ENCODE data around the gene GPR84. TPM values are rescaled to one million over a fixed set of nuclear protein-coding genes. Genes with fewer than 3 reads are reported as not detected.

Gene GPR84
- 1 to 10 TPM in 2 of 3 donors, under 1 TPM in 1; 0.24 to 3.5 (median 1.0) TPM for polyA plus RNA-seq

DNA sequence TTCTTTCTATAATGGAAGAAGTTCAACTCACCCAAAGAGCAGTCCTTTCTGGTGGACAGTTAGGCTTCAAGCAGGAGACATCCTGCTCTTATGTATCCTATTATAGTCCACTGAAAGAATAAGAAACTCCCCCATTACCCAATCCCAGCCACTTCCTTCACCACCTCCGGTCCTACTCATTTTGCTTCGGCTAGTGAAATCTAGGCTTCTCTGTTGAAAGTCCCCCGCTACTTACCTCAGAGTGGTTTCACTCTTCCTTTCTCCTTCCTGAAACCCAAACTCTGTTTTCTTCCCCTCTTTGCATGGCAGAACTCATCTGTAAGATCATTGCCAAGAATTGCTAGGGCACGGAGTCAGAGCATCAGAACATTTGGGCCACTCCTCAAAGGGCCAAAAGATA, at the start of gene GPR84:
Gene GPR84, minus strand, starts transcription at position 74 of the 400 bp plus-strand sequence. CDS start 635 bp downstream, outside the sequence.
- no peak within 1 kb of the TSS for H3K27ac ChIP-seq (ENCODE audit: low read depth, low read length)
- 37 to 85% (median 39%) methylated on average over 4 of the region's 4 CpGs for whole genome bisulfite sequencing, 3 donors

DNA sequence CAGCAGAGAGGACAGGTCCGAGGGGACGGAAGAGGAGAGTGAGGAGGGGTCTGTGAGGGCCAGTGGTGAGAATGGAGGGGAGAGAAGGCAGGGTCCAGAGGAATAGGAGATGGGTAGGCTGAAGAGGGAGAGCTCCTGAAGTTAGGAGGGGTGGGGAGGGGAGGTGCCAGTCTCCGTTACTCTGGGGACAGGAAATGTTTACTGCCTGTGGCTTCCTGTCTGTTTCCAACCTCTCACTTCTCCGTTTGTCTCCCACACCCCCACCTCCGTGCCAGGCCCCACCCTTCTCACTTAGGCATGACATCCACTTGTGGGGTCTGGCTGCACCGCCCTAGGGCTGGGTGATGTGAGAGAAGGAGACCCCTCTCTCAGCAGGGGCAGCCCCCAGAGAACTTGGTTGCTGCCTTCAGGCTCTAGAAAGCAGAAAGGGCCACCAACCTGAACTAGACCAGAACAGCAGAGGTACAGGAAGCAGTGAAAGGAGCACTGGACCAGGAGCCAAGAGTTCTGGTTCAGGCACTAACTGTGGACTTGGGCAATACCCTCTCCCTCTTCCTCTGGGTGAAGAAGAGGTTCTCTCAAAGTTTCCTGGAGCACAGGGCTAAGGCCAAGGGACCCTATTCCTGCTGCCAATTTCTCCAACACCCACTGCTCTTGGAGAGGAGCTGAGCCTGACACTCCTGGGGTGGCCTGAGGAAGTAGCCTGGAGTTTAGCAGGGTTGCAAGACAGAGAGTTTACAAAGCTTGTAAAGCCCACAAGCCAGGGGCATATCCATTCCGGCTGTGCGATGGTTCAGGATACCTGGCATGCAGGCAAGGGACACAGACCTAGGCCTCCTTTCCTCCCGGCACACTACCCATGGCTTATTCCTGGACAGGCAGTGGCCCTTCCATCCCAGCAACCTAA, 49.3 kb upstream of the GPR84 start:
- WGBS, 3 donors: 30 to 75% (median 37%) methylated on average over 9 of the region's 9 CpGs

DNA sequence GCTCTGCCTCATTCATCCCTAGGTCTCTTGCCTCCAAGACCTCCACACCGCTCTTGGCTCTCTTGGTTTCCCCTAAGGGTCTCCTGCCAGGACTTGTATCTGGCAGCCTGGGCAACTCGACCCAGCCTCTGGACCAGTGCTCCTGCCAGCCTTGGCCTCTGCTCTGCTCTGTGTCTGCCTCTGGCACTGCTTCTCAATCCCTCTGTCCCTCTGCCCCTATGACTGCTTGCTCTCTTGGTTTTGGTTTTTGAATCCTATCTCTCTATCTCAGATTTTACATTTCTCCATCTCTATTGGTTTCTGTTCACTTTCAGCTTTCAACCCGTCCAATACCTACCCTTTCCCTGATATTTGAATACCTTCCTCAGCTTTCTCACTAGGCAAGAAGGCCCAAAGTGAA, 48.5 kb upstream of the GPR84 start:
- 41 to 72% (median 51%) methylated on average over 3 of the region's 3 CpGs for WGBS, 3 donors
- H3K27ac ChIP-seq (ENCODE audit: low read depth, low read length): peak overlapping the region; percentile 31

More for the DNA sequence above, 49.3 kb upstream of the GPR84 start:
- peak overlapping the region; percentile 31 for H3K27ac ChIP-seq (ENCODE audit: low read depth, low read length)

DNA sequence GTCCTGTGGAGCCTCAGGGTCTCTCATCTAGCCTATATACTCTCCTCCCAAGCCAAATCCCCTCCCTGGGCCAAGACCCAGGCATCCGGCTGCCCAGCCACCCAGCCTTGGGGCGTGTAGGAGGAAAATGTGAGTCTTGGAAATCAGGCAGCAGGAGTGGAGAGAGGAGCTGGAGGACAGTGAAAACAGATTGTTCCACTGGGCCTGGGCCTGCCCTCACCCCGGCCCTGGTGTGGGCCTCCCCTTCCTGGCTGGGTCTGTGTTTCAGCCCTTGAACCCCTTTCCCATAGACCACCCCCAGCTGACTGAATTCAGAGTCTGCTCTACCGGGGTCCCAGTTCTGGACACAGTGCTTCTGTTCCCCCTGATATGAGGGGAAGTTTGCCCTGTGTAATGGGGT, 48.1 kb upstream of the GPR84 start:
- WGBS, 3 donors: 49 to 75% (median 57%) methylated on average over 4 of the region's 4 CpGs
- H3K27ac ChIP-seq (ENCODE audit: low read depth, low read length): peak overlapping the region; percentile 30

DNA sequence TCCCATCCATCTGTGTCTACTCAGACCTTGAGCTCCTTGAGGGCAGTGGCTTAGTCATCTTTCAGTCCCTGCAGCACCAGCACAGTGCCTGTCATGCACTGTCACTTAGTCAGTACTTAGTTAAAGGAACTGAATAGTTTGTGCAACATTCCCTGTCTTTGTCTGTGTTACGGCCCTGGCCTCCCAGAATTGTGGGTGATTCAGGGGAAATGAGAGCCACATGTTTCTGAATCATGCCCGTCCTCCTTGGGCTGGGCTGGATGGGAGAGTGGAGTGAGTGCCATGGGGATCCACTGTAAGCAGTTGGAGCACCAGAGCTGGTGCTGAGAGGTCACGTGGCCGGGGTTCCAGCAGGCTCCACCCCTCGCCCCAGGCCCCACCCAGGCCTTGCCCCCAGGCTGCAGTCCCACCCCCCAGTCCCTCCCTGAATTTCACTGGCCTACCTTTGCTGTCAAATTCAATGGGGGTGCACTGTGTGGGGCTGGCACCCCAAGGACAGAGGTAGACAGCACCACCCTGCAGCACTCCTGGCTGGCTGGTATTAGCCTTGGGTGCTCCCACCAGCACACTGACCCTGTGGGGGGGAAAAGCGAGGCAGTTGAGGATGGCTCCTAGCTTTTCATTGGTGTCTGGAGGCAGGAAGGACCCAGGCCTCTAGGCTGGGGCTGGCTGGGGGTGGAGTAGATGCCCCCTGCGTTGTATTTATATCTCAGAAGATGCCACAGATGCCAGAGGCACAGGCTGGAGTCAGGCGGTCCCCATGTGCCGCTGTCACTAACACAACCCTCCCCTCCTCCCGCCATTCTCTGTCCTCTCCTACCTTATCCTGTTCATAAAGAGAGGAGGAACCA, 47.3 kb upstream of the GPR84 start:
- 34 to 76% (median 36%) methylated on average over 10 of the region's 10 CpGs for WGBS, 3 donors
- peak overlapping the region; percentile 30 for H3K27ac ChIP-seq (ENCODE audit: low read depth, low read length)

DNA sequence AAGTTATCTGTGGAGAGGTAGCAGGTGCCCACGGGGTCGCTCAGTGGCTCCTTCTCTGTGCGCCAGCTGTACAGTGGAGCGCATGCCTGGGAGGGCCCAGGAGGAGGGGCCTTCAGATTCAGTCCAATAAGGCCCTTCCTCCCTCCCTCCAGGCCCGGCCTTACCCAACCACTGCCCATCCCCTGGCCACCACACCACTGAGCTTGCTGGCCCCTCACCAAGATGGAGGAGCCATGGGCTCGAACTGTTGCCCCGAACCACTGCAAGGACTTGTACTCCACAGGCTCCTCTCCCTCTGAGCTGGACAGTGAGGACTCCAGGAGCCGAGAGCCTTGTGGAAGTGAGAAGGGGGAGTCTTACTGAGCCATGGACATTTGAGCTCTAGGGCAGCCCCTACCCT, 45.0 kb upstream of the GPR84 start:
- WGBS, 3 donors: 86 to 96% (median 89%) methylated on average over 8 of the region's 8 CpGs
- no peak overlapping the region for H3K27ac ChIP-seq (ENCODE audit: low read depth, low read length)

DNA sequence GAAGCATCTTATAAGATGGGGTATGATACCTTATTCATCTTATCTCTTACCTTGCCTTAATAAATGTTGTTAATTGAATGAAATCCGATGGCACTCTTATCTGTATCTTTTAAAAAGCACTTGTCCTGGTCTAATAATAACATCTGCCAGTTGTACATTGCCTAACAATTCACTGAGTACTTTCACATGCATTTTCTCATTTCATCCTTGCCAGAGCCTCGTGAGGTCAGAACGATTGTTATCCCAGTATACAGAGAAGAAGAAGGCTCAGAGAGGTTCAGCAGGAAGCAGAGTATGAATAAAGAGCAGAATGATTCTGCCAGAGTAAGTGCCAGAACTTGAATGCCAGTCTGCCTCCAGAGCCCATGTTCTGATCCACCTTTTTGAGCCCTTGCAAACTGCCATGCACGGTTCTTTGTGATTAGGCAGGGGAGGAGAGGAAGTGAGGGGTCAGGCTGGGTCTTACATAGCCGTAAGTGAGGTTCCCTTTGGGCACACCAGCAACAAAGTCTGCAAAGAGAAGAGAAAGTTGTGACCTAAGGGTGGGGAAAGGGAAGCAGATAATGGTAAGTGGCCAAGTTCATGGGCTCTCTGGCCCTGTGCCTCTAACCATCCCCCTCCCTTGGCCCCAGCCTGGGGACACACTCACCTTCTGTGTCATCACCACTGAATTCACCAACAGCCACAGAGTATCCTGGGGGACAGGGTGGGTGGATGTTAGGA, 43.1 kb upstream of the GPR84 start:
- no peak overlapping the region for H3K27ac ChIP-seq (ENCODE audit: low read depth, low read length)
- 38 to 62% (median 39%) methylated on average over 5 of the region's 5 CpGs for WGBS, 3 donors

DNA sequence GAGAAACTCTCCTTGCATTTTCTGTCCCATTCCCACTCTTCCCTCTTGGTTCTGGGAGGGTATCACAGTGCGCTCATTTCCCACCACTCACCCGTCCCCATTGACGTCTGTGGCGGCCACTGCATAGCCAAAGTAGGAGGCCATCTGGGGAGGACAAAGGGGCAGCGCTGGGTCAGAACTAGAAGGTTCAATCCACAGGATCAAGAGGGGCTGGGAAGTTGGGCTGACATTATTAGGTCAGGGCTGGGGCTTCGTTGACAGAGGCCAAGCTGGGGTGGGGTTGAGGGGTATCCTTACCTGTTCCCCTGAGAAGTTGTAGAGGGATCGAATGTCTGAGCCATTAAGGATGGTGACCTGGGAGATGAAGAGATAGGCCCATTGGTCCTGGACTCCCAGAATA, 41.3 kb upstream of the GPR84 start:
- 94 to 97% (median 94%) methylated on average over 7 of the region's 7 CpGs for WGBS, 3 donors

DNA sequence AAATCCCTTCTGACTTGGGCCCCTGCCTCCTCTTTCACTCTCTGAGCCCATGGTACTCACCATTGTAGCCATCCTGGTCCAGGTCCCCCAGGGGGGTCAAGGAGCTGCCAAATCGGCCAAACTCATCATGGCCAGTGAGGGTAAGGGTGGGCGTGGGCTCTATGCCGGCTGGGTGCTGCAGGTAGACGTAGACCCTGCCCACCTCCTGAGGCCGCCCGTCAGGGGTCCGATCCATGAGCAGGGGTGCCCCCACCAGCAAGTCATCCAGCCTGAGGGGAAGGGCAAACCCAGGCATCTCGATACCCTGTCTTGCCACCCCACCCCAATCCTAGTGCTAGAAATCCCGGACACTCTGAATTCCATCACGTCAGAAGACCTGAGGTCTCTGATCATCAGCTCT, 40.8 kb upstream of the GPR84 start:
- H3K27ac ChIP-seq (ENCODE audit: low read depth, low read length): no peak overlapping the region
- WGBS, 3 donors: 85 to 92% (median 91%) methylated on average over 10 of the region's 10 CpGs

More for the DNA sequence above, 41.3 kb upstream of the GPR84 start:
- no peak overlapping the region for H3K27ac ChIP-seq (ENCODE audit: low read depth, low read length)

DNA sequence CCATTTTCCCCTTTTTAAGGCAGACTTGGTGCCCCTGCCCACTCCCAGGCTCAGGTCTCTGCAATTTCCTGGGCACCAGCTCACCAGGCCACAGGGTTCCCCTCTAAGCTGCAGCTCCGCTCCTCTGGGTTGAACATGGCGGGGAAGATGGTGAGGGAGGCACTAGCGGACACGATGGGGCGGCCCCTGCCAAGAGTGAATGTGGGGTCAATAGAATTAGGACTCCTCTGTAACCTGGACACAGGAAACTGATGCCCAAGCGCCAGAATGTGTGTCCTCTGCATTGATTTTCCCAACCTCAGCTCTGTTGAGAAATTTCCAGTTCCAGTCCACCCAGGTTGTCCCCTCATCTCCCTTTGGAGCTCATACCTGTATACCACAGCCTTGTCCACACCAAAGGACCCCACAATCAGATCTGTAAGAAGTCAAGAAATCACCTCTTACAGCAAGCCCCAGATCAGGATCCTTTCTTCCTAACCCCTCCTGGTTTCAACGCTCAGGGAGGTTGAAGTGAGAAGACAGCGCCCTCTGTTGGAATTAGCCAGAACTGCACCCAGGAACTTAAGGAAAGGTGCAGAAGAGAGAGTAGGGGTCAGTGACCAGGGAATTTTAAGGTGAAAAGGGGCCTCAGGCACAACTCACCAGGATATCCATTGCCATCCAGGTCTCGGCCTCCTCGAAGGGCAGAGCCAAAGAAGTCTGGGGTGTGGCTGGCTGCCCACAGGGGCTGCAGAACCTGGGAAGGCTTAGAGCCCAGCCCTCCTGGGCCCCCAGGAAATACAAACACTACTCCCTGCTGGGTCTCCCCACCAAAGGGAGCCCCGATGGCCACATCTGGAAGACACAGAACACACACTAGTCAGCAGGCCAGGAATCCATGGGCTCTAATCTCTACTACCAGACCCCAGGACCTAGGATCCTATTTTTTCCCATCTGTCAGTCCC, 40.0 kb upstream of the GPR84 start:
- 62 to 68% (median 64%) methylated on average over 11 of the region's 11 CpGs for WGBS, 3 donors
- H3K27ac ChIP-seq (ENCODE audit: low read depth, low read length): no peak overlapping the region

DNA sequence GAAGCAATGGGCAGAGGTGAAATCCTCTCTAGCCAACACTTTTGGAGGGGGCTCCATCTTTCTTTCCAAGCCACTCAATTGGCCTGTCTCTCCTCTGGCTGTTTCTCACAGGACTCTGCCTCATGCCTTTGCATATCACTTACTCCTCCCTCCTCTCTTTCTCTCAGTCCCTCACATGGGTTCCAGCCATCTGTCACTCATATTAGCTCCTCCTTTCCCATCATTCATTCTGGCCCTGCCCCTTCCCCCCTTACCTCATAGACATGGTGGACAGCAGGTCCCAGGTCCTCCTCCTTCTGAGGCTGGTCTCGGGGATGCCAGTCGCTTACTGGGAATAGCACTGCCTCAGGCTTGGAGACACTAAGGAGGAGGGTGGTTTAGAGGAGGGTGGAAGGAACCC, 36.8 kb upstream of the GPR84 start:
- no peak overlapping the region for H3K27ac ChIP-seq (ENCODE audit: low read depth, low read length)
- 96 to 97% (median 97%) methylated on average over 2 of the region's 2 CpGs for WGBS, 3 donors

DNA sequence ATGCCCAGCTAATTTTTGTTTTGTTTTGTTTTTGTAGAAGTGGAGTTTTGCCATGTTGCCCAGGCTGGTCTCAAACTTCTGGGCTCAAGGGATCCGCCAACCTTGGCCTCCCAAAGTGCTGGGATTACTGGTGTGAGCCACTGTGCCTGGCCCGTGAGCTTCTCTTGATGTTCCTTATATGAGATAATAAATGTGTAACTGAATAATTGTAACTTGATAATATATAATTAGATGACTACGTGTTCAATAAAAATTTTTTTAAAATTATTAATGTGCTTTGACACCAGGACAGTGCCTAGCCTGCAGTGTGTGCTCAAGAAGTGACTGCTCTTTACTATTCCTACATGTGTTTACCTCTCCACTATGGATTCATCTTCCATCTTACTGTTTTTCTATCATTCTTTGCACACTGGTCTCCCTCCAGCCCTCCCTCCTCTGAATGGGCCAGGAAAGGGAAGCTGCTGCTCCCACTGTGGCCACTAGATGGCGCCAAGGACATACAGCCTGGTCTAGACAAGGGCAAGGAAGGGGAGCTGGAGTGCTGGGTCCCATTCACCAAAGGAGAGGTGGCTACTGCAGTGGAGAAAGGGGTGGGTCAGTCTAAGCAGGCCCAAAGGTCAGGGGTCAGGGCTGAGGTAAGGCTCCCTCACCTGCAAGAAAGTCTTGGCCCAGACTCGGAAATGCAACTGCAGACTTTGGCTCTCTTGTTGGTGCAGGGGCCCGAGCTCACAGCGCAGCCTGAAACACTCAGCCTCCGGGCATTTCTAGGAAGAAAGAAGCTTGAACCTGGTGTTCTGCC, 34.9 kb upstream of the GPR84 start:
- H3K27ac ChIP-seq (ENCODE audit: low read depth, low read length): no peak overlapping the region
- 71 to 76% (median 76%) methylated on average over 8 of the region's 8 CpGs for WGBS, 3 donors

DNA sequence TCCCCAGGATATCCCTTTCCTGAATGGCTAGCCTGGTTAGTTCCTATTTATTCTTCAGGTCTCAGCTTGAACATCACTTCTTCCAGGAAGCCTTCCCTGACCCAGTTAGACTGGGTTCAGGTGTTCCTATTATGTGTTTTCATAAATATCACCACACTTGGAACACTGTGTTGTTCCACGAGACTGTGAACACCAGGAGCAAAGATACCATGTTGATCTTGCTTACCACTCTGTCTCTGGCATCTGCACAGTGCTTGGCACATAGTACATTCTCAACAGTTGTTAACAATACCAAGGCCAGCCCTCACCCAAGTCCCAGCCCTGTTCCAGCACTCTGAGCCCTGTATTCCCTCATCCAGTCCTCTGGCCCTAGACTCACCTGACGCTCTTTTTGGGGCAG, 33.9 kb upstream of the GPR84 start:
- WGBS, 3 donors: 80 to 89% (median 88%) methylated on average over 2 of the region's 2 CpGs
- no peak overlapping the region for H3K27ac ChIP-seq (ENCODE audit: low read depth, low read length)

DNA sequence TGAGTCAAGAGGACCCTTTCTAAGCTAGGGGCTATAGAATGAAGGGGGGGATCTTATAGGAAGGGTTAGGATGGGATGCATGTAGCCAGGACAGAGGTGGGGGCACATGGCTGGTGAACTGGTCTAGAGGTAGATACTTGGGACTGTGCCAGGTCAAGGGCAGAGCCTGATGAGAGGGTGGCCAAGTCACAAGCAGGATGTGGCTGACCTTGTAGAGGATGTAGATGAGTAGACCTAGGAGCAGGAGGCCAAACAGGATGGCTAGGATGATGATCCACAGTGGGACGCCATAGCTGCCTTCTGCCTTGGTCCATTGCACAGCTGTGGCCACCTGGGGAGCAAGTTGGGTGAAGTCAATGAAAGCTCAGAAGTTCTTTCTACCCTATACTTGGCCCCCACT, 32.9 kb upstream of the GPR84 start:
- no peak overlapping the region for H3K27ac ChIP-seq (ENCODE audit: low read depth, low read length)
- WGBS, 3 donors: 78 to 100% (median 89%) methylated on average over 1 of the region's 1 CpG

DNA sequence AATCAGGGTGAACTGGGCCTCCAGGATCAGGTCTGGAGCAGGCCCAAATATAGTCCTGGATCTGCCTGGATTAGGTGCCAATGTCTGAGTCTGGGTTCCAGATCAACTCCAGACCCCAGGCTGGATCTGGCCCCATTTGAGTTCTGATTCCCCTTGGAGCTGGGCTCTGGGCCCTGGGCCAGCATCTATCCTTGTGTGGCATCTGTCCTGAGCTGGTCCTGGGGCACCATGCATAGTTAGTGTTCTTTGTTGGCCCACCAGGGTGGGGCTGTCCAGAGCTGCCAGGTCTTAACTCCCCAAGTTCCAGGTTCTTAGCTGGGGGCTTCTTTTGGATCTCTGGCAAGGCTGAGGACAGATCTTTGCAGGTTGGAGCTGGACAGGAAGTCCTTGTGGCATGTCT, 31.3 kb upstream of the GPR84 start:
- H3K27ac ChIP-seq (ENCODE audit: low read depth, low read length): no peak overlapping the region

DNA sequence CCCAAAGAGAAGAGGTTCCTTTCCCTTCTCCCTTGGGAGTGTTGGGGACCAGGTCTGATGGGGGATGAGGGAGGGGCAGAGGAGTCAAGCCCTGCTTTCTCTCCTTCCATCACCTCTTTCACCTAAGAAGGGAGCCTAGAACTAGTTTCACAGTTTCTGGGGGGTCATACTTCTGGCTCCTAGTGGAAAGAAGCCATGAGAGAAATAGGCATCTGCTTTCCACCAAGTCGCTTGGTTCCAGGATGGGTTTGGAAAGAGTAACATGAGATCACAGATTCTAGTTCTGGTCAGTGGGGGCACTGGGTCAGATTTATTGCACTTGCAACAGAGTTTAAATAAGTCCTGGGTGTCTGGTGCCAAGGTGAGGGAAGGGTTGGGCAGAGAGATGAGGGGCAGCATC, 30.7 kb upstream of the GPR84 start:
- H3K27ac ChIP-seq (ENCODE audit: low read depth, low read length): no peak overlapping the region
- 70 to 88% (median 88%) methylated on average over 1 of the region's 1 CpG for WGBS, 3 donors

DNA sequence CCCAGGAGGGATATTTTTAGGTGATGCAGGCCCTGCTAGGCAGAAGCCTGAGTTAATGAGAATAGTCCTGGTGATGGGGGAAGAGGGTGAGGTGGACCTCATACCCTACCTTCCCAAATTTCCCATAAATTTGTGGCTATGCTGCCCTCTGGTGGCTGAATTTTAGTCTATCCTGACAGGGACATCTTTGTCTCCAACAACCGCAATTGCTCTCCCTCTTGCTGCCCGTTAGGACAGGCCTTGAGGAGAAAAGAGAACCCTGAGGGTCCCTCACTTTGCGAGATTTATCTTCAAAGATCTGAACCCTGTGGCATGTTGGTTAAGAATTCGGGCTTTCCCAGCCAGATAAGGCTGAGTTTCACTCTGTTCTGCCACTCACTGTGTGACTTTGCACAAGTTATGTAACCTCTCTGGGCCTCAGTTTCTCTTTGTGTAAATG, 30.0 kb upstream of the GPR84 start:
- no peak overlapping the region for H3K27ac ChIP-seq (ENCODE audit: low read depth, low read length)
- 31 to 48% (median 40%) methylated on average over 4 of the region's 4 CpGs for WGBS, 3 donors

All from adipose tissue (tissue), 3 donors.